Vagina (tissue), 2 donors: Measurements from ENCODE around the gene MACROD2.

Experiments used
- POLR2A ChIP-seq, 2 donors: fragments of 450-650 bp; IDR thresholded peaks; one replicate each; pipeline ENCODE4 v1.6.1; 2017; ENCODE audit warnings: antibody characterized with exemption in 2 of 2, mild to moderate bottlenecking in 2 of 2, moderate library complexity in 2 of 2
- TF ChIP-seq, protein P1 (sequence below), 3 experiments: fragments of 450-650 bp in 2 of 3; fragments of 200-600 bp in 1 of 3; sonication (generic) in 1 of 3; IDR thresholded peaks; one replicate each; pipeline ENCODE4 v1.5.1; 2017 to 2019; ENCODE audit warnings: antibody characterized with exemption in 3 of 3, mild to moderate bottlenecking in 2 of 3, moderate library complexity in 2 of 3

DNA sequence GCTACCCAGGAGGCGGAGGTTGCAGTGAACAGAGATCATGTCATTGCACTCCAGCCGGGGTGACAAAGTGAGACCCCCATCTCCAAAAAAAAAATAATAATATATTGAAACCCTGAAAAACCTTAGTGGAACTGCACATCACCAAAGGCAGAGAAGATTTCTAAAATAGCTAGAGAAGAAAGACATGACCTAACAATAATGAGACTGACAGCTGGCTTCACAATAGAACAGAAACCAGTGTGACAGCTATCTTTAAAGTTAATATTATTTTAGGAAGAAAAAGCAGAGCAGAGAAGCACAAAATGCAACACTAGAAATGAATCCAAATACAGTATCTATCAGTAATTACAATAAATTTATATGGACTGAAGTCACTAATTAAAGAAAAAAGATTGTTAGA lies 409.2 kb downstream of the MACROD2 start:
- TF ChIP-seq POLR2A (IDR thresholded peaks at IDR 0.05), result no peak
- TF ChIP-seq, protein P1, sequence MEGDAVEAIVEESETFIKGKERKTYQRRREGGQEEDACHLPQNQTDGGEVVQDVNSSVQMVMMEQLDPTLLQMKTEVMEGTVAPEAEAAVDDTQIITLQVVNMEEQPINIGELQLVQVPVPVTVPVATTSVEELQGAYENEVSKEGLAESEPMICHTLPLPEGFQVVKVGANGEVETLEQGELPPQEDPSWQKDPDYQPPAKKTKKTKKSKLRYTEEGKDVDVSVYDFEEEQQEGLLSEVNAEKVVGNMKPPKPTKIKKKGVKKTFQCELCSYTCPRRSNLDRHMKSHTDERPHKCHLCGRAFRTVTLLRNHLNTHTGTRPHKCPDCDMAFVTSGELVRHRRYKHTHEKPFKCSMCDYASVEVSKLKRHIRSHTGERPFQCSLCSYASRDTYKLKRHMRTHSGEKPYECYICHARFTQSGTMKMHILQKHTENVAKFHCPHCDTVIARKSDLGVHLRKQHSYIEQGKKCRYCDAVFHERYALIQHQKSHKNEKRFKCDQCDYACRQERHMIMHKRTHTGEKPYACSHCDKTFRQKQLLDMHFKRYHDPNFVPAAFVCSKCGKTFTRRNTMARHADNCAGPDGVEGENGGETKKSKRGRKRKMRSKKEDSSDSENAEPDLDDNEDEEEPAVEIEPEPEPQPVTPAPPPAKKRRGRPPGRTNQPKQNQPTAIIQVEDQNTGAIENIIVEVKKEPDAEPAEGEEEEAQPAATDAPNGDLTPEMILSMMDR (IDR thresholded peaks at IDR 0.05), result no peak
